Adipocyte (in vitro differentiated cells): Measurements from ENCODE around the gene RASIP1.

Source experiments
- DNase-seq: peaks from one replicate; pipeline ENCODE4 v3.0.0-alpha.2; 2015; ENCODE audit warnings: low read depth
- H3K27me3 ChIP-seq: replicated peaks from 2 replicates; pipeline ENCODE4 v1.7.0; 2013; ENCODE audit warnings: mild to moderate bottlenecking, low read length, moderate library complexity; ENCODE audit not compliant: control insufficient read depth, insufficient read depth
- H3K36me3 ChIP-seq: 2 replicates; pipeline ENCODE4 v1.7.0; 2013; ENCODE audit warnings: low read length, mild to moderate bottlenecking, moderate library complexity; ENCODE audit not compliant: control insufficient read depth, insufficient read depth, severe bottlenecking
- H3K4me1 ChIP-seq: 2 replicates; pipeline ENCODE4 v1.7.0; 2013; ENCODE audit warnings: mild to moderate bottlenecking, low read length, moderate library complexity; ENCODE audit not compliant: control insufficient read depth, insufficient read depth
- H3K4me3 ChIP-seq: 2 replicates; pipeline ENCODE4 v1.7.0; 2013; ENCODE audit warnings: mild to moderate bottlenecking, low read length, moderate library complexity
- H3K9ac ChIP-seq: 2 replicates; pipeline ENCODE4 v1.7.0; 2013; ENCODE audit warnings: mild to moderate bottlenecking, low read length, moderate library complexity
- H3K9me3 ChIP-seq: 2 replicates; pipeline ENCODE4 v1.7.0; 2013; ENCODE audit warnings: mild to moderate bottlenecking, low read length, moderate library complexity; ENCODE audit not compliant: control insufficient read depth

Gene RASIP1

GRCh38 chr19:48741129-48741999, 954 bp upstream of the RASIP1 start:
- H3K9me3 ChIP-seq: no peaks in the 10 kb centered on the region
- peaks cover 7% of the 10 kb centered on the region for H3K27me3 ChIP-seq
- DNase-seq: peak; percentile 17
- H3K4me1 ChIP-seq: no peaks in the 10 kb centered on the region
- no peak overlapping the region for H3K9ac ChIP-seq
- no peaks in the 10 kb centered on the region for H3K36me3 ChIP-seq
- H3K4me3 ChIP-seq: no peak overlapping the region

DNA sequence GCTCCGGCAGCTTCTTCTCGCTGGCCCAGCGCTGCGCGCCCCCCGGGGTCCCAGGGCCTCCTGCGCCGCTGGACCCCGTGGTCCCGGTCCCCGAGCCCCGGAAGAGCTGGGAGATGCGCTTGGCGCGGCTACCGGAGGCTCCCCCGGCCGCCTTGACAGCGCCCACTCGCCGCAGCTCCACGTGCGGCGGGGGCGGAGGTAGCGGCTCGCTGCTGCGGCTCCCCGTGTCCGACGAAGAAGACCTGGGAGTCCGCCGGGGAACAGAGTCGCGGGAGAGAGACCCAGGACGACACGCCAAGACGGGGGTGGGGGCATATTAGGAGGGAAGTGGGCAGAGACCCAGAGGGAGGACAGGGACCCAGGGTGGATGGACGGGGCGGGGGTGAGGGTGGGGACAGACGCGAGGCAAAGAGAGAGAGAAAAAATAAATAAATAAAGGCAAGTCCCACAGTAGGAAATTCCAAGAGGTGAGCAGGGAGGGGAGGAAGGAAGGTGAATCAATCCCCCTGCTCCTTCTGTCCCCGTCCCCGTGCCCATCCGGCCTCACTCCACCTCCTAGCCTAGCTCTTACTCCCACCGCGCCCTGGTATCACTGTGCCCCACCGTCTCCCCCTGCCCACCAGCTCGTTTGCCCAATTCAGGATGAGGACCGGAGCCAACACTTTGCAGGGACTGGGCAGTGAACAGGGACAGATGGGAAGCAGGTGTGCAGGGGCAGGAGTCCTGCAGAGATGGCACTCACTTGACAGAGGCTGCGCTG, 826 bp downstream of the RASIP1 start:
- no peaks in the 10 kb centered on the region for H3K36me3 ChIP-seq
- no peaks in the 10 kb centered on the region for H3K9me3 ChIP-seq
- H3K4me3 ChIP-seq: no peak overlapping the region
- H3K27me3 ChIP-seq: peaks cover 15% of the 10 kb centered on the region
- no peaks in the 10 kb centered on the region for H3K4me1 ChIP-seq
- H3K9ac ChIP-seq: no peak overlapping the region
- no peak for DNase-seq

DNA sequence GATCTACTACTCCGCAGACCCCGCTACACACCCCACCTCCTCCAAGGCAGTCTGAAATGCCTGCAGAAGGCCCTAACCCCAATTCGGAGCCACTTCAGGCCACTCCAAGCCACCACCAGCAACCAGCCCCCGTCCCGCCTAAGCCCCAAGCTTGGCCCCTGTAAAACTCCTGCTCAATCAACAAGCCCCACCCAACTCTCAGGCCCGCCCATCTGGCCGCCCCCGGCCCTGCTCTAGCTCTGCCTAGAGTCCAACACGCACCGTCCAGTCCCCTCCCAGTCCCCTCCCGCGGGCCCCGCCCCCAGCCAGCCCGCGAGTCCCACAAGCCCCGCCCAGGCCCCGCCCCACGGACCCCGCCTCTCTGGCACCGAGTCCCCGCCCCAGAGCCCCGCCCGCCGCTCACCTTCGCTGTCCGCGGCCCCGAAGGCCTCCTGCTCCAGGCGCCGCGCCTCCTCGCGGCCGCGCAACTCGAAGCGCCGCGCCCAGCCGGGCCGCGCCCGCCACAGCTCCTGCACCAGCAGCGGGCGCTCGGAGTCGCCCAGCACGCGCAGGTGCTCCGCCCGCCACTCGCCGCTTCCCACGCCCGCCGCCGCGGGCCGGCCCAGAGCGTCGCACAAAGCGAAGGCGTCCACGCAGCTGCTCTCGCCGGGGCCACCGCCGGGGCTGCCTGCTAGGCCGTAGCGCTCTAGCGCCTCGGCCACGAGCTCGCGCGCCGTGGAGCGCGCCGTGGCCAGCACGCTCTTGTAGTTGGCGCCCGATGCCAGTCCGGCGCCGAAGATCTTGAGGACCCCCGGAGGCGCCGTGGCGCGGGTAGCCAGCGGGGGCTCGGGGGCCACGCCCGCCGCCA, 1.6 kb downstream of the RASIP1 start:
- peak; percentile 83 for DNase-seq
- no peaks in the 10 kb centered on the region for H3K9me3 ChIP-seq
- no peaks in the 10 kb centered on the region for H3K36me3 ChIP-seq
- no peak overlapping the region for H3K9ac ChIP-seq
- H3K27me3 ChIP-seq: peaks cover 15% of the 10 kb centered on the region
- no peaks in the 10 kb centered on the region for H3K4me1 ChIP-seq
- H3K4me3 ChIP-seq: no peak overlapping the region

GRCh38 chr19:48737360-48737998, 2.9 kb downstream of the RASIP1 start:
- Histone ChIP-seq H3K9ac (no peak overlapping the region), H3K4me3 (no peak overlapping the region), H3K9me3 (no peaks in the 10 kb centered on the region), H3K4me1 (no peaks in the 10 kb centered on the region), H3K27me3 (peaks cover 24% of the 10 kb centered on the region), H3K36me3 (no peaks in the 10 kb centered on the region)
- no peak for DNase-seq

DNA sequence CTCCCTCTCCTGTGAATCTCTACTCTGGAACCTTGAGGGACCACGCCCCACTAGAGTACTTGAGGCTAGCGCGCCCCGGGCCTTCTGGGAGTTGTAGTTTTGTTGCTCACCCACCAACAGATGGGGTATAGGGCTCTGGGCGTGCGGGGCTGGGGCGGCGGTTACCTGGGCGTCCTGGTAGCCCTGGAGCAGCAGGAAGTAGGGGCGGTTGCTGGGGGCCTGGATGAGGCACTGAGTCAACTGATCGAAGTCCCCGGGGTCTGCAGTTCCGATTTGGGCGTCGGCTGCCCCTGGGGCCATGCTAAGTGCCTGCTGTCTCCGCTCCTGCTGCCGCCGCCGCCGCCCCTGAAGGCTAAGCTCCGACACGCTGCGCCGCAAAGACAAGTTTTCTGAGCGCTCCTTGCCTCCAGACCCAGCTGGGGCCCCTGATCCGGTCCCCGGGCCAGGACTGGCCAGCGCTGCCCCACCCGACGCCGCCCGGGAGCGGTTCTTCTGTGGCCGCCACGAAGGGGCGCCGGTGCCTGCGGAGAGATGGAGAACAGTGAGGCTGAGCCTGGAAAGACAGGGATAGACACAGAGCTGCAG, 5.3 kb downstream of the RASIP1 start:
- Histone ChIP-seq H3K4me1 (no peaks in the 10 kb centered on the region), H3K9me3 (no peaks in the 10 kb centered on the region), H3K27me3 (peaks cover 32% of the 10 kb centered on the region), H3K4me3 (no peak overlapping the region), H3K36me3 (no peaks in the 10 kb centered on the region), H3K9ac (no peak overlapping the region)
- DNase-seq: no peak

DNA sequence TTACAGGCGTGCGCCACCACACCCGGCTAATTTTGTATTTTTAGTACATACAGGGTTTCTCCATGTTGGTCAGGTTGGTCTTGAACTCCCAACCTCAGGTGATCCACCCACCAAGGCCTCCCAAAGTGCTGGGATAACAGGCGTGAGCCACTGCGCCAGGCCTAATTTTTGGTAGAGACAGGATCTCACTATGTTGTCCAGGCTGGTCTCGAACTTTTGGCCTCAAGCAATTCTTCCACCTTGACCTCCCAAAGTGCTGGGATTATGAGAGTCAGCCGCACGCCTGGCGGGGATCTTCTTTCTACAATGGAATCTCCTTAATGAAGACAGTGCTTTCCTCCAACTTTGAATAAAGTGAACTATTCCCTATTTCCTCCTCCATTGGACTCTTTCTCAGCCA, 5.8 kb downstream of the RASIP1 start:
- no peak for DNase-seq
- Histone ChIP-seq H3K4me1 (no peaks in the 10 kb centered on the region), H3K36me3 (no peaks in the 10 kb centered on the region), H3K4me3 (no peak overlapping the region), H3K9me3 (no peaks in the 10 kb centered on the region), H3K9ac (no peak overlapping the region), H3K27me3 (peaks cover 32% of the 10 kb centered on the region)

DNA sequence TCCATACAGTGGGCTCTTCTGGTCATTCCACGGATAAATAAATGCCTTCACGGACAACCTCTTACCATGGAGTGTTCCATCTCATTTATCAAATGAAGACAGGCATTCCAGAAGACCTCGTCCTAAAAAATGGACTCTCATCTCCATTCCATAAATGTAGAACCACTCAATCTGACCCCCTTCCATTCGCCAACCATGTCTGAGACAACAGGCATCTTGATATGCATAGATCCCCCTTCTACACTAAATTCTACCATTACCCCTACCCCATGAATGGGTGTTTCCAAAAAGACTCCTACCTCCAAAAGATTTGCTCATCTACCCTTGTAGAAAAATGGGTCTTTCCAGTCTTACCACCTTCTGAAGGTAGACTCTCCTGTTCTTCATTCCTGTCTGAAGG, 9.0 kb downstream of the RASIP1 start:
- no peaks in the 10 kb centered on the region for H3K36me3 ChIP-seq
- H3K9ac ChIP-seq: no peak overlapping the region
- H3K27me3 ChIP-seq: peaks cover 26% of the 10 kb centered on the region
- DNase-seq: no peak
- no peak overlapping the region for H3K4me3 ChIP-seq
- H3K9me3 ChIP-seq: no peaks in the 10 kb centered on the region
- H3K4me1 ChIP-seq: no peaks in the 10 kb centered on the region

DNA sequence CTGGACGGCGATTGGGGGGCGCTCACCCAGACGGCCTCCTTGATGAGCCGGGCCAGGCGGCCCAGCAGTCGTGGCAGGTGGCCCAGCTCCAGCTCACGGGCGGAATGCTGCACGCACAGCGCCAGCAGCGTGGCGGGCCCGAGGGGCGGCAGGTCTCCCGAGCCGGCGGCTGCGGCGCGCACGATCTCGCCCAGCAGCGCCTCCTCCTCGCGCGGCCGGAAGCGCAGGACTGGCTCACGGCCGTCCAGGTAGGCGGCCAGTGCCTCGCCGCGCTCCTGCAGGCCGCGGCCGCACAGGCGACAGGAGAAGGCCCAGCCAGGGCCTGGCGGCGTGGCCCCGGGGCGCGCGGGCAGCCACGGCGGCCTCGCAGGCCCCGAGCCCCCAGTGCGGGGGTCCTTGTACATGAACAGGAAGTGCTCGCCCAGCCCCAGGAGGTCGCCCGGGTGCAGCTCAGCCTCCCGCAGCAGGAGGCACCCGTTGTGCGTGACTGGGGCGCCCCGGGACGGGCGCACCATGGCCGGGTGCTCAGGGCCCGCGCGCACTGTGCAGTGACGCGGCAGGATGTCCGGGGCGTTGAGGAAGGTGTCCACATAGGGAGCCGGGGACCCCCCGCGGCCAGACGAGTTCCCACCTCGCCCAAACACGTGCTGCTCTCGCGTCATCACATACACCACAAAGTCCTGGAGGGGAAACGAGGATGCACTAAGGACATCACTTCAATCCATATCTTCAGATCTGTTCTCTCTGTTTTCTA, 11.3 kb downstream of the RASIP1 start:
- peaks cover 17% of the 10 kb centered on the region for H3K27me3 ChIP-seq
- peaks cover 8% of the 10 kb centered on the region for H3K4me1 ChIP-seq
- H3K9ac ChIP-seq: no peak overlapping the region
- H3K4me3 ChIP-seq: no peak overlapping the region
- DNase-seq: no peak
- no peaks in the 10 kb centered on the region for H3K36me3 ChIP-seq
- H3K9me3 ChIP-seq: no peaks in the 10 kb centered on the region

GRCh38 chr19:48726556-48726955, 13.9 kb downstream of the RASIP1 start:
- Histone ChIP-seq H3K4me1 (peaks cover 8% of the 10 kb centered on the region), H3K9me3 (no peaks in the 10 kb centered on the region), H3K4me3 (no peak overlapping the region), H3K36me3 (no peaks in the 10 kb centered on the region), H3K9ac (no peak overlapping the region), H3K27me3 (peaks cover 4% of the 10 kb centered on the region)
- no peak for DNase-seq
